HepG2 (cell line): Measurements from ENCODE around the gene DNAJB2. TPM values are rescaled to one million over a fixed set of nuclear protein-coding genes. Genes with fewer than 3 reads are reported as not detected.

Source experiments
- AHR ChIP-seq: IDR thresholded peaks from 2 replicates; pipeline ENCODE4 v1.6.1; 2018; ENCODE audit warnings: missing genetic modification reagents, missing compliant biosample characterization
- CBX2 ChIP-seq, 2 experiments: fragments of 200-600 bp in 1 of 2; sonication (generic); formaldehyde crosslinking in 1 of 2; IDR thresholded peaks; 2 replicates each; pipeline versions ENCODE4 v1.7.0 to v1.8.1; 2018 to 2022; ENCODE audit warnings: low read depth in 2 of 2, low read length in 1 of 2, mild to moderate bottlenecking in 1 of 2, missing genetic modification reagents in 1 of 2
- E2F2 ChIP-seq: sonication (generic); formaldehyde crosslinking; IDR thresholded peaks from 2 replicates; pipeline ENCODE4 v1.4.0; 2020; ENCODE audit warnings: missing genetic modification reagents, borderline replicate concordance
- ELF4 ChIP-seq: sonication (generic); formaldehyde crosslinking; IDR thresholded peaks from 2 replicates; pipeline ENCODE4 v1.5.0; 2020; ENCODE audit warnings: missing genetic modification reagents, mild to moderate bottlenecking, moderate library complexity, borderline replicate concordance
- GTF2F1 ChIP-seq: fragments of 150-350 bp; IDR thresholded peaks from 2 replicates; pipeline ENCODE4 v1.6.1; 2014; ENCODE audit warnings: low read length
- IRF2 ChIP-seq: IDR thresholded peaks from 2 replicates; pipeline ENCODE4 v1.6.1; 2018; ENCODE audit warnings: missing genetic modification reagents, missing compliant biosample characterization
- MED1 ChIP-seq: sonication (generic); formaldehyde crosslinking; IDR thresholded peaks from 2 replicates; pipeline ENCODE4 v1.4.0; 2020; ENCODE audit warnings: missing genetic modification reagents
- RARA ChIP-seq: IDR thresholded peaks from 2 replicates; pipeline ENCODE4 v1.6.1; 2016; ENCODE audit warnings: missing genetic modification reagents, missing compliant biosample characterization
- SRY ChIP-seq: sonication (generic); formaldehyde crosslinking; IDR thresholded peaks from 2 replicates; pipeline ENCODE4 v1.8.0; 2022; ENCODE audit warnings: mild to moderate bottlenecking, missing genetic modification reagents
- TGIF2 ChIP-seq: IDR thresholded peaks from 2 replicates; pipeline ENCODE4 v1.6.1; 2016; ENCODE audit warnings: control low read depth, missing compliant biosample characterization
- THAP7 ChIP-seq: sonication (generic); formaldehyde crosslinking; IDR thresholded peaks from 2 replicates; pipeline ENCODE4 v1.8.1; 2023; ENCODE audit warnings: mild to moderate bottlenecking, missing genetic modification reagents
- TRIM24 ChIP-seq: sonication (generic); formaldehyde crosslinking; IDR thresholded peaks from 2 replicates; pipeline ENCODE4 v1.8.0; 2022; ENCODE audit warnings: mild to moderate bottlenecking, missing genetic modification reagents
- ZFP36L1 ChIP-seq: sonication (generic); formaldehyde crosslinking; IDR thresholded peaks from 2 replicates; pipeline ENCODE4 v1.8.0; 2022; ENCODE audit warnings: mild to moderate bottlenecking, missing genetic modification reagents, moderate library complexity
- ZFP82 ChIP-seq: sonication (generic); formaldehyde crosslinking; IDR thresholded peaks from 2 replicates; pipeline ENCODE4 v1.5.1; 2020; ENCODE audit warnings: mild to moderate bottlenecking, missing genetic modification reagents, borderline replicate concordance
- ZMAT3 ChIP-seq: sonication (generic); formaldehyde crosslinking; conservative IDR thresholded peaks from 2 replicates; pipeline ENCODE4 v1.7.0; 2021; ENCODE audit warnings: missing genetic modification reagents
- ZMYM2 ChIP-seq: sonication (generic); formaldehyde crosslinking; IDR thresholded peaks from 2 replicates; pipeline ENCODE4 v1.8.0; 2022; ENCODE audit warnings: mild to moderate bottlenecking, missing genetic modification reagents
- ZNF121 ChIP-seq: sonication (generic); formaldehyde crosslinking; IDR thresholded peaks from 2 replicates; pipeline ENCODE4 v1.5.0; 2020; ENCODE audit warnings: mild to moderate bottlenecking, missing genetic modification reagents
- ZNF138 ChIP-seq: sonication (generic); formaldehyde crosslinking; IDR thresholded peaks from 2 replicates; pipeline ENCODE4 v1.5.0; 2020; ENCODE audit warnings: mild to moderate bottlenecking, low read depth, missing genetic modification reagents
- ZNF230 ChIP-seq: sonication (generic); formaldehyde crosslinking; IDR thresholded peaks from 2 replicates; pipeline ENCODE4 v1.4.0; 2020; ENCODE audit warnings: mild to moderate bottlenecking, missing genetic modification reagents
- ZNF547 ChIP-seq: sonication (generic); formaldehyde crosslinking; IDR thresholded peaks from 2 replicates; pipeline ENCODE4 v1.5.1; 2020; ENCODE audit warnings: mild to moderate bottlenecking, missing genetic modification reagents
- ZNF569 ChIP-seq: sonication (generic); formaldehyde crosslinking; IDR thresholded peaks from 2 replicates; pipeline ENCODE4 v1.5.0; 2020; ENCODE audit warnings: mild to moderate bottlenecking, missing genetic modification reagents, moderate library complexity, borderline replicate concordance
- ZNF577 ChIP-seq: sonication (generic); formaldehyde crosslinking; IDR thresholded peaks from 2 replicates; pipeline ENCODE4 v1.4.0; 2020; ENCODE audit warnings: mild to moderate bottlenecking, low read depth, missing genetic modification reagents, borderline replicate concordance
- ZNF777 ChIP-seq: sonication (generic); formaldehyde crosslinking; IDR thresholded peaks from 2 replicates; pipeline ENCODE4 v1.4.0; 2020; ENCODE audit warnings: missing genetic modification reagents
- ZSCAN12 ChIP-seq: sonication (generic); formaldehyde crosslinking; IDR thresholded peaks from 2 replicates; pipeline ENCODE4 v1.9.0; 2021; ENCODE audit warnings: mild to moderate bottlenecking, missing genetic modification reagents
- polyA plus RNA-seq, 8 experiments: library from polyadenylated mRNA; depleted of rRNA in 3 of 8; stranded (reverse) in 7 of 8; unstranded in 1 of 8; fragments of >200 nt; fragmentation: Illumina TruSeq in 4 of 8; extraction: Trizol in 4 of 8; gene quantifications; 2 replicates each; pipeline versions ENCODE4 v1.2.1 to v1.2.3, GENCODE V29; 2011 to 2016; ENCODE audit warnings: low read depth in 4 of 8, missing spikeins in 1 of 8, mixed read lengths in 1 of 8; ENCODE audit not compliant: insufficient read depth in 1 of 8
- total RNA-seq, 5 experiments: library from RNA; depleted of rRNA; stranded (reverse); fragments of >200 nt; fragmentation: Illumina TruSeq; extraction: Trizol; gene quantifications; 2 replicates each; pipeline ENCODE4 v1.2.3, GENCODE V29; 2016; ENCODE audit warnings: low read depth in 1 of 5
- TF ChIP-seq, protein P1 (sequence below): sonication (generic); formaldehyde crosslinking; IDR thresholded peaks from 2 replicates; pipeline ENCODE4 v1.8.1; 2023; ENCODE audit warnings: mild to moderate bottlenecking, missing genetic modification reagents, borderline replicate concordance
- TF ChIP-seq, protein P2 (sequence below): sonication (generic); formaldehyde crosslinking; IDR thresholded peaks from 2 replicates; pipeline ENCODE4 v1.8.1; 2022; ENCODE audit warnings: mild to moderate bottlenecking, missing genetic modification reagents

The DNAJB2 gene
- total and polyA plus RNA-seq, 2 of the 13 experiments (the other 11 are each of a cell fraction or from before 2014, with no cell fraction given), result 21.3 to 31.1 TPM

GRCh38 chr2:219308142-219309101, 29.3 kb downstream of the DNAJB2 start (continued):
- TF ChIP-seq CBX2 (IDR thresholded peaks at IDR 0.05; ENCODE audit: low read depth, low read length) (no peak), CBX2 (CRISPR knock-in tag; IDR thresholded peaks at IDR 0.05; ENCODE audit: low read depth) (no peak), IRF2 (CRISPR knock-in tag) (peak; percentile 92), ZNF230 (peak; percentile 95), SRY (CRISPR knock-in tag) (peak; percentile 99), ZNF777 (peak; percentile 79; the same call in 1 of the 2 replicates), GTF2F1 (no peak), ZNF547 (CRISPR knock-in tag) (peak; percentile 52; the same call in 1 of the 2 replicates), MED1 (CRISPR knock-in tag) (peak; percentile 78), TRIM24 (no peak), ZNF138 (CRISPR knock-in tag) (peak; percentile 97), E2F2 (CRISPR knock-in tag) (peak; percentile 91; the same call in 1 of the 2 replicates), ZMYM2 (CRISPR knock-in tag) (no peak), ZMAT3 (CRISPR knock-in tag) (peak; percentile 96), ZFP36L1 (CRISPR knock-in tag) (peak; percentile 89), ELF4 (CRISPR knock-in tag) (no peak), ZNF121 (CRISPR knock-in tag) (0 out of 2 replicates have a peak, but pooled peaks have one; percentile 43), RARA (CRISPR knock-in tag) (peak; percentile 80), ZNF577 (CRISPR knock-in tag) (0 out of 2 replicates have a peak, but pooled peaks have one; percentile 94), ZNF569 (CRISPR knock-in tag) (no peak), AHR (CRISPR knock-in tag) (peak; percentile 99), ZSCAN12 (CRISPR knock-in tag) (peak; percentile 98), ZFP82 (CRISPR knock-in tag) (no peak), TGIF2 (CRISPR knock-in tag) (peak; percentile 97), THAP7 (CRISPR knock-in tag) (peak; percentile 25; the same call in 1 of the 2 replicates)
- TF ChIP-seq, protein P1, sequence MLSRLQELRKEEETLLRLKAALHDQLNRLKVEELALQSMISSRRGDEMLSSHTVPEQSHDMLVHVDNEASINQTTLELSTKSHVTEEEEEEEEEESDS (CRISPR knock-in tag), result peak; percentile 64; the same call in 1 of the 2 replicates
- TF ChIP-seq, protein P2, sequence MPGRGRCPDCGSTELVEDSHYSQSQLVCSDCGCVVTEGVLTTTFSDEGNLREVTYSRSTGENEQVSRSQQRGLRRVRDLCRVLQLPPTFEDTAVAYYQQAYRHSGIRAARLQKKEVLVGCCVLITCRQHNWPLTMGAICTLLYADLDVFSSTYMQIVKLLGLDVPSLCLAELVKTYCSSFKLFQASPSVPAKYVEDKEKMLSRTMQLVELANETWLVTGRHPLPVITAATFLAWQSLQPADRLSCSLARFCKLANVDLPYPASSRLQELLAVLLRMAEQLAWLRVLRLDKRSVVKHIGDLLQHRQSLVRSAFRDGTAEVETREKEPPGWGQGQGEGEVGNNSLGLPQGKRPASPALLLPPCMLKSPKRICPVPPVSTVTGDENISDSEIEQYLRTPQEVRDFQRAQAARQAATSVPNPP (CRISPR knock-in tag), result no peak
